ENCODE results near the gene FMN1.
"Not testable (repeated sequence)": the region's sequence is repeated elsewhere in the genome, so short reads cannot be mapped to it uniquely, and the experiment has no call there.

The FMN1 gene

GRCh38 chr15:32953533-32953910 is 241.0 kb downstream of the FMN1 start:
- DNase-seq: no peak

GRCh38 chr15:32952901-32953532 is 241.5 kb downstream of the FMN1 start:
- DNase-seq: no peak

GRCh38 chr15:32951736-32952464 is 242.6 kb downstream of the FMN1 start:
- DNase-seq: no peak

GRCh38 chr15:32950051-32950450 is 244.5 kb downstream of the FMN1 start:
- not testable (repeated sequence) for DNase-seq

GRCh38 chr15:32946210-32946609 is 248.3 kb downstream of the FMN1 start:
- no peak for DNase-seq

GRCh38 chr15:32944431-32944830 is 250.1 kb downstream of the FMN1 start:
- DNase-seq: no peak

- DNase-seq: no peak
Measured at GRCh38 chr15:32943711-32944110, 250.8 kb downstream of the FMN1 start.

- DNase-seq: no peak
Measured at GRCh38 chr15:32942401-32942841, 252.1 kb downstream of the FMN1 start.

GRCh38 chr15:32941823-32942222 is 252.7 kb downstream of the FMN1 start:
- DNase-seq: no peak

- DNase-seq: no peak
Measured at GRCh38 chr15:32936976-32937375, 257.5 kb downstream of the FMN1 start.

- no peak for DNase-seq
Measured at GRCh38 chr15:32936283-32936918, 258.1 kb downstream of the FMN1 start.

GRCh38 chr15:32935139-32935538 is 259.4 kb downstream of the FMN1 start:
- DNase-seq: no peak

GRCh38 chr15:32933236-32933635 is 261.3 kb downstream of the FMN1 start:
- DNase-seq: no peak

GRCh38 chr15:32928876-32929275 is 265.6 kb downstream of the FMN1 start:
- no peak for DNase-seq

GRCh38 chr15:32927124-32927523 is 267.4 kb downstream of the FMN1 start:
- no peak for DNase-seq

- no peak for DNase-seq
Measured at GRCh38 chr15:32923176-32923575, 271.3 kb downstream of the FMN1 start.

- no peak for DNase-seq
Measured at GRCh38 chr15:32922541-32922940, 272.0 kb downstream of the FMN1 start.

GRCh38 chr15:32919749-32920414 is 274.6 kb downstream of the FMN1 start:
- DNase-seq: no peak

- no peak for DNase-seq
Measured at GRCh38 chr15:32918547-32918946, 276.0 kb downstream of the FMN1 start.

- no peak for DNase-seq
Measured at GRCh38 chr15:32910839-32911238, 283.7 kb downstream of the FMN1 start.

- no peak for DNase-seq
Measured at GRCh38 chr15:32909431-32909830, 285.1 kb downstream of the FMN1 start.

GRCh38 chr15:32908872-32909271 is 285.6 kb downstream of the FMN1 start:
- DNase-seq: no peak

- no peak for DNase-seq
Measured at GRCh38 chr15:32908135-32908801, 286.2 kb downstream of the FMN1 start.

Measured in activated CD4-positive, alpha-beta T cell treated with anti-CD3 and anti-CD28 coated beads, Interleukin-2, amount 50 U/mL, for 1 hour (primary cell).